Fibroblast of peridontal ligament (primary cell): ENCODE results near the gene IDH2.

ENCODE experiments used
- DNase-seq: peaks from one replicate; pipeline ENCODE4 v3.0.0-alpha.2; 2010; ENCODE audit errors: extremely low read depth

Gene IDH2

GRCh38 chr15:90063770-90064247 lies 38.5 kb downstream of the IDH2 start:
- DNase-seq: no peak

GRCh38 chr15:90062973-90063769 lies 39.1 kb downstream of the IDH2 start:
- no peak for DNase-seq

GRCh38 chr15:90062462-90062932 lies 39.8 kb downstream of the IDH2 start:
- DNase-seq: no peak

GRCh38 chr15:90062023-90062442 lies 40.2 kb downstream of the IDH2 start:
- DNase-seq: no peak

GRCh38 chr15:90060797-90061196 lies 41.5 kb downstream of the IDH2 start:
- DNase-seq: no peak

GRCh38 chr15:90059208-90059985 lies 42.9 kb downstream of the IDH2 start:
- no peak for DNase-seq

- DNase-seq: no peak
These were observed 43.5 kb downstream of the IDH2 start for GRCh38 chr15:90058775-90059174.

GRCh38 chr15:90058308-90058707 lies 44.0 kb downstream of the IDH2 start:
- DNase-seq: no peak

- DNase-seq: no peak
These were observed 45.7 kb downstream of the IDH2 start for GRCh38 chr15:90056529-90056928.

GRCh38 chr15:90055182-90055581 lies 47.1 kb downstream of the IDH2 start:
- no peak for DNase-seq

GRCh38 chr15:90054618-90055097 lies 47.6 kb downstream of the IDH2 start:
- no peak for DNase-seq

- DNase-seq: no peak
These were observed 48.4 kb downstream of the IDH2 start for GRCh38 chr15:90053685-90054466.

GRCh38 chr15:90051874-90052273 lies 50.4 kb downstream of the IDH2 start:
- DNase-seq: no peak

GRCh38 chr15:90049666-90050604 lies 52.3 kb downstream of the IDH2 start:
- DNase-seq: no peak

GRCh38 chr15:90049030-90049429 lies 53.2 kb downstream of the IDH2 start:
- DNase-seq: no peak

GRCh38 chr15:90047956-90048575 lies 54.2 kb downstream of the IDH2 start:
- DNase-seq: no peak

- DNase-seq: no peak
These were observed 55.3 kb downstream of the IDH2 start for GRCh38 chr15:90046911-90047392.

- no peak for DNase-seq
These were observed 56.0 kb downstream of the IDH2 start for GRCh38 chr15:90046289-90046688.

GRCh38 chr15:90044916-90045371 lies 57.3 kb downstream of the IDH2 start:
- no peak for DNase-seq

GRCh38 chr15:90044191-90044590 lies 58.1 kb downstream of the IDH2 start:
- DNase-seq: no peak
